IMR-90 (cell line): ENCODE measurements around the gene RASGEF1C. TPM values are rescaled to one million over a fixed set of nuclear protein-coding genes. Genes with fewer than 3 reads are reported as not detected.

Experiments
- ATAC-seq: fragments of 200-7000 bp; cut with Tn5 transposase; 2 replicates; pipeline ENCODE4 v1.9.1; 2020; ENCODE audit warnings: low read depth, mild to moderate bottlenecking, moderate library complexity
- BruUV-seq: library from RNA; stranded (reverse); fragments of 400-500 nt; replicated peaks from 2 replicates; lab custom pipeline; 2021; lab: Mats Ljungman, UMichigan
- CTCF ChIA-PET: fragments of 300-600 bp; formaldehyde crosslinking; extraction: SDS; loops from one replicate; lab custom pipeline; 2021; ENCODE audit warnings: antibody characterized with exemption; lab: Yijun Ruan, JAX
- POLR2A ChIA-PET: fragments of 300-600 bp; sonication (Branson Sonifier 250); formaldehyde crosslinking; loops from one replicate; lab custom pipeline; 2022; ENCODE audit warnings: antibody characterized with exemption; ENCODE audit not compliant: unreplicated experiment; lab: Charles Lee
- DNase-seq: peaks from one replicate; pipeline ENCODE4 v3.0.0; 2013
- H2AFZ ChIP-seq: replicated peaks from 2 replicates; pipeline ENCODE3; 2013; ENCODE audit warnings: low read length, mild to moderate bottlenecking; ENCODE audit not compliant: poor library complexity
- H2AK5ac ChIP-seq: 2 replicates; pipeline ENCODE4 v1.6.1; 2013; ENCODE audit warnings: low read depth, low read length, inconsistent platforms
- H2AK9ac ChIP-seq: replicated peaks from 2 replicates; pipeline ENCODE3; 2013; ENCODE audit warnings: mild to moderate bottlenecking, low read depth, low read length, moderate library complexity; ENCODE audit not compliant: poor library complexity
- H2BK120ac ChIP-seq: 2 replicates; pipeline ENCODE4 v1.6.1; 2013; ENCODE audit warnings: low read depth, low read length, inconsistent platforms
- H2BK15ac ChIP-seq: 3 replicates; pipeline ENCODE4 v1.6.1; 2013; ENCODE audit warnings: low read depth, low read length, inconsistent platforms
- H2BK20ac ChIP-seq: 2 replicates; pipeline ENCODE4 v1.6.1; 2013; ENCODE audit warnings: low read depth, mild to moderate bottlenecking, inconsistent platforms, low read length, moderate library complexity
- H2BK5ac ChIP-seq: 2 replicates; pipeline ENCODE4 v1.6.1; 2013; ENCODE audit warnings: mild to moderate bottlenecking, low read depth, low read length, inconsistent platforms; ENCODE audit not compliant: poor library complexity, severe bottlenecking
- H3K14ac ChIP-seq: replicated peaks from 2 replicates; pipeline ENCODE4 v1.6.1; 2013; ENCODE audit warnings: low read depth, low read length, inconsistent platforms
- H3K18ac ChIP-seq: 2 replicates; pipeline ENCODE4 v1.6.1; 2013; ENCODE audit warnings: low read depth, low read length, control low read depth
- H3K23ac ChIP-seq: 2 replicates; pipeline ENCODE4 v1.6.1; 2013; ENCODE audit warnings: low read depth, low read length, inconsistent platforms
- H3K27ac ChIP-seq: 2 replicates; pipeline ENCODE4 v1.5.1; 2013; ENCODE audit warnings: mild to moderate bottlenecking, control low read depth, low read length; ENCODE audit not compliant: insufficient read depth
- H3K27me3 ChIP-seq: 2 replicates; pipeline ENCODE4 v1.6.1; 2013; ENCODE audit warnings: low read length; ENCODE audit not compliant: control insufficient read depth, insufficient read depth
- H3K36me3 ChIP-seq: 2 replicates; pipeline ENCODE4 v1.6.1; 2013; ENCODE audit warnings: low read length, mixed read lengths; ENCODE audit not compliant: control insufficient read depth, insufficient read depth
- H3K4ac ChIP-seq: 2 replicates; pipeline ENCODE4 v1.6.1; 2013; ENCODE audit warnings: low read depth, low read length, inconsistent platforms
- H3K4me1 ChIP-seq: 2 replicates; pipeline ENCODE4 v1.6.1; 2013; ENCODE audit warnings: low read length, mixed read lengths; ENCODE audit not compliant: control insufficient read depth, insufficient read depth
- H3K4me2 ChIP-seq: 2 replicates; pipeline ENCODE4 v1.6.1; 2013; ENCODE audit warnings: low read depth, mild to moderate bottlenecking, control low read depth, low read length, moderate library complexity
- H3K4me3 ChIP-seq: 2 replicates; pipeline ENCODE4 v1.5.1; 2013; ENCODE audit warnings: low read depth, mild to moderate bottlenecking, control low read depth, low read length, moderate library complexity; ENCODE audit not compliant: insufficient read depth
- H3K56ac ChIP-seq: 2 replicates; pipeline ENCODE4 v1.6.1; 2013; ENCODE audit warnings: low read length, inconsistent platforms; ENCODE audit not compliant: insufficient read depth; ENCODE audit errors: extremely low read depth
- H3K79me1 ChIP-seq, 2 experiments: 2 replicates each; pipeline ENCODE4 v1.6.1; 2013; ENCODE audit warnings: low read length in 2 of 2, inconsistent platforms in 1 of 2, low read depth in 1 of 2
- H3K9ac ChIP-seq: 2 replicates; pipeline ENCODE4 v1.6.1; 2013; ENCODE audit warnings: low read depth, low read length, control low read depth
- H3K9me1 ChIP-seq: 2 replicates; pipeline ENCODE4 v1.6.1; 2013; ENCODE audit warnings: low read length, inconsistent platforms; ENCODE audit not compliant: insufficient read depth
- H3K9me3 ChIP-seq: 2 replicates; pipeline ENCODE4 v1.6.1; 2013; ENCODE audit warnings: low read length; ENCODE audit not compliant: control insufficient read depth, insufficient read depth
- H4K20me1 ChIP-seq: 2 replicates; pipeline ENCODE4 v1.6.1; 2013; ENCODE audit warnings: low read length, inconsistent platforms; ENCODE audit not compliant: insufficient read depth
- H4K5ac ChIP-seq: 2 replicates; pipeline ENCODE4 v1.6.1; 2013; ENCODE audit warnings: mild to moderate bottlenecking, low read depth, low read length, control low read depth
- H4K8ac ChIP-seq, 2 experiments: 2 replicates each; pipeline ENCODE4 v1.6.1; 2013; ENCODE audit warnings: low read depth in 2 of 2, low read length in 2 of 2, control low read depth in 1 of 2, inconsistent platforms in 1 of 2
- H4K91ac ChIP-seq: 2 replicates; pipeline ENCODE4 v1.6.1; 2013; ENCODE audit warnings: low read depth, low read length, inconsistent platforms; ENCODE audit not compliant: insufficient read depth
- ELK1 ChIP-seq: fragments of 150-350 bp; IDR thresholded peaks from 2 replicates; pipeline ENCODE4 v1.6.1; 2016; ENCODE audit warnings: low read depth, mild to moderate bottlenecking, low read length, moderate library complexity, borderline replicate concordance
- RCOR1 ChIP-seq: IDR thresholded peaks from 2 replicates; pipeline ENCODE4 v1.6.1; 2012; ENCODE audit warnings: mild to moderate bottlenecking, low read length, improper control_type of control experiment; ENCODE audit not compliant: insufficient replicate concordance
- WGBS, 2 experiments: methylation state at CpG; one replicate each; pipeline versions ENCODE4 v1.1.5 to v1.1.7; 2013; ENCODE audit warnings: missing lambda C conversion rate in 2 of 2; ENCODE audit not compliant: insufficient read length in 1 of 2; ENCODE audit errors: extremely low coverage in 2 of 2; 5-methylcytosine and 5-hydroxymethylcytosine counted together
- dilution Hi-C: fragments of 300-500 bp; cut with HindIII; formaldehyde crosslinking; loops from one replicate; pipeline ENCODE4 v1.14.3; 2018; ENCODE audit warnings: low sequenced_read_pairs; ENCODE audit not compliant: unreplicated experiment
- in situ Hi-C: fragments of 300-500 bp; cut with MboI; formaldehyde crosslinking; loops from 3 replicates; pipeline ENCODE4 v1.14.3; 2019; ENCODE audit warnings: low sequenced_read_pairs, inconsistent platforms, mixed read lengths
- intact Hi-C: fragments of 100-400 bp; cut with micrococcal nuclease; formaldehyde crosslinking; loops from 2 replicates; pipeline ENCODE4 v1.10.0; 2022
- polyA plus RNA-seq, 3 experiments: library from polyadenylated mRNA; depleted of rRNA; stranded (reverse); fragments of >200 nt; gene quantifications; 2 replicates each; pipeline ENCODE4 v1.2.3, GENCODE V29; 2012; ENCODE audit warnings: low replicate concordance in 1 of 3
- total RNA-seq: library from RNA; depleted of rRNA; stranded (reverse); fragments of >200 nt; gene quantifications from 2 replicates; pipeline ENCODE4 v1.2.3, GENCODE V29; 2012

Gene RASGEF1C
- total and polyA plus RNA-seq, 2 of the 4 experiments (the other 2 are of a cell fraction) = not detected

- WGBS, 2 experiments = no CpG with 5 or more reads among the region's 5 CpGs
- intact Hi-C loops = no loop called here
Observed at GRCh38 chr5:180097926-180098325, 111.1 kb downstream of the RASGEF1C start.

More at GRCh38 chr5:180097926-180098325, 111.1 kb downstream of the RASGEF1C start:
- POLR2A ChIA-PET = no interaction called here
- dilution Hi-C loops (no loop called here), in situ Hi-C loops (no loop called here)
- Histone ChIP-seq H3K36me3 (no peaks in the 10 kb centered on the region), H2BK20ac (no peak overlapping the region), H3K79me1 (no peaks in the 10 kb centered on the region), H3K9me1 (no peaks in the 10 kb centered on the region), H3K4me2 (no peak overlapping the region), H4K5ac (no peak overlapping the region), H3K27ac (no peak overlapping the region), H4K91ac (no peak overlapping the region), H3K14ac (no peak overlapping the region), H3K18ac (no peak overlapping the region), H3K27me3 (peaks cover 4% of the 10 kb centered on the region; the same call in 1 of the 2 replicates), H2AFZ (no peak overlapping the region), H2BK15ac (no peak overlapping the region), H3K9ac (no peak overlapping the region), H3K56ac (no peak overlapping the region), H3K9me3 (peaks cover 3% of the 10 kb centered on the region; the same call in 1 of the 2 replicates), H2AK9ac (no peak overlapping the region), H3K4me1 (no peaks in the 10 kb centered on the region), H3K4me3 (no peak overlapping the region), H4K8ac (no peak overlapping the region), H2BK5ac (no peak overlapping the region), H2AK5ac (no peak overlapping the region), H2BK120ac (no peak overlapping the region), H3K23ac (no peak overlapping the region), H3K4ac (no peak overlapping the region), H4K20me1 (no peaks in the 10 kb centered on the region; the same call in 1 of the 2 replicates)
- no peak for TF ChIP-seq ELK1
- TF ChIP-seq RCOR1 = no peak
- BruUV-seq = no TSS peak
- DNase-seq (no peak), ATAC-seq (no peak)
- CTCF ChIA-PET = interaction anchor here (0.6 kb wide), 1 partner anchor 17 kb away, joined by 3 read pairs; no protein-coding TSS in a partner anchor
